Gastroesophageal sphincter (tissue), 4 donors: Measurements from ENCODE around the gene NTMT1. TPM values are rescaled to one million over a fixed set of nuclear protein-coding genes. Genes with fewer than 3 reads are reported as not detected.
A peak's percentile ranks its signal among the peaks of the same experiment; 100 is the strongest.

Source experiments
- ATAC-seq: fragments of 150-250 bp; one replicate; pipeline ENCODE4 v1.9.1; 2016; ENCODE audit warnings: mild to moderate bottlenecking, moderate library complexity
- H3K27ac ChIP-seq, 4 donors: fragments of 200-600 bp; sonication (generic) in 3 of 4; 1 replicate in 3 of 4; 2 replicates in 1 of 4; pipeline ENCODE4 v1.5.1; 2016 to 2019
- H3K27me3 ChIP-seq: fragments of 200-600 bp; sonication (generic); one replicate; pipeline ENCODE4 v1.5.1; 2019
- H3K36me3 ChIP-seq, 2 donors: fragments of 200-600 bp; sonication (generic); one replicate each; pipeline ENCODE4 v1.5.1; 2019; ENCODE audit warnings: control low read depth in 1 of 2
- H3K4me1 ChIP-seq, 3 donors: fragments of 200-600 bp; sonication (generic); 1 replicate in 2 of 3; 2 replicates in 1 of 3; pipeline ENCODE4 v1.5.1; 2016 to 2019; ENCODE audit warnings: control low read depth in 2 of 3
- H3K4me3 ChIP-seq, 2 donors: fragments of 200-600 bp; sonication (generic); one replicate each; pipeline ENCODE4 v1.5.1; 2019; ENCODE audit warnings: mild to moderate bottlenecking in 1 of 2, moderate library complexity in 1 of 2
- H3K9me3 ChIP-seq, 3 donors: fragments of 200-600 bp; sonication (generic); one replicate each; pipeline ENCODE4 v1.5.1; 2017 to 2019; ENCODE audit warnings: control low read depth in 2 of 3
- CTCF ChIP-seq, 4 experiments: fragments of 200-600 bp in 2 of 4; fragments of 450-650 bp in 2 of 4; sonication (generic) in 1 of 4; IDR thresholded peaks; one replicate each; pipeline ENCODE4 v1.5.1; 2017 to 2019; ENCODE audit warnings: antibody characterized with exemption in 4 of 4, mild to moderate bottlenecking in 2 of 4, moderate library complexity in 2 of 4
- EP300 ChIP-seq: sonication (generic); formaldehyde crosslinking; IDR thresholded peaks from one replicate; pipeline ENCODE4 v1.6.1; 2017; ENCODE audit warnings: antibody characterized with exemption, mild to moderate bottlenecking
- POLR2A ChIP-seq, 2 donors: fragments of 450-650 bp; IDR thresholded peaks; one replicate each; pipeline ENCODE4 v1.6.1; 2017; ENCODE audit warnings: antibody characterized with exemption in 2 of 2, mild to moderate bottlenecking in 2 of 2, moderate library complexity in 1 of 2
- POLR2AphosphoS5 ChIP-seq: sonication (generic); formaldehyde crosslinking; IDR thresholded peaks from one replicate; pipeline ENCODE4 v1.6.1; 2017; ENCODE audit warnings: antibody characterized with exemption
- WGBS, 2 donors: methylation state at CpG; one replicate each; pipeline ENCODE4 v1.1.5; 2018; ENCODE audit warnings: low coverage in 1 of 2; 5-methylcytosine and 5-hydroxymethylcytosine counted together
- total RNA-seq, 4 donors: library from RNA; depleted of rRNA; stranded (reverse); fragments of >200 nt; gene quantifications; one replicate each; pipeline ENCODE4 v1.1.0, GENCODE V29; 2016

NTMT1 gene
- total RNA-seq, 4 donors from 2014 or later = 12.8 to 24.0 (median 21.8) TPM

- H3K9me3 ChIP-seq = no peaks in the 10 kb centered on the region
- no peak for ATAC-seq
- H3K4me3 ChIP-seq = no peak overlapping the region
- whole genome bisulfite sequencing, 2 donors = no CpG with 5 or more reads among the region's 12 CpGs
- H3K36me3 ChIP-seq = peaks cover 0 to 48% of the 10 kb centered on the region in 2 donors
- no peaks in the 10 kb centered on the region for H3K27me3 ChIP-seq
- TF ChIP-seq CTCF (IDR thresholded peaks at IDR 0.05) = no peak
- no peak for TF ChIP-seq POLR2AphosphoS5
- TF ChIP-seq EP300 = no peak
- TF ChIP-seq POLR2A (IDR thresholded peaks at IDR 0.05) = no peak
- peak overlapping the region in 2 of 4 donors; percentile 90 to 91 for H3K27ac ChIP-seq
- H3K4me1 ChIP-seq = peaks cover 3 to 42% (median 20%) of the 10 kb centered on the region in 3 donors
Observed at GRCh38 chr9:129639756-129640085, 13.8 kb downstream of the NTMT1 start.

- ATAC-seq = no peak
- H3K27ac ChIP-seq = peak overlapping the region in 2 of 4 donors; percentile 90 to 91
- 0 to 16% methylated on average over 1 to 4 of the region's 25 CpGs for WGBS, 2 donors
Observed at GRCh38 chr9:129640086-129640870, 14.3 kb downstream of the NTMT1 start.

GRCh38 chr9:129640871-129641749 is 15.1 kb downstream of the NTMT1 start:
- Histone ChIP-seq H3K27me3 (no peaks in the 10 kb centered on the region), H3K27ac (peak overlapping the region; percentile 44 to 91 (median 90)), H3K4me3 (peak overlapping the region; percentile 61 to 76), H3K36me3 (peaks cover 0 to 34% of the 10 kb centered on the region in 2 donors), H3K4me1 (peaks cover 3 to 42% (median 20%) of the 10 kb centered on the region in 3 donors), H3K9me3 (no peaks in the 10 kb centered on the region)
- ATAC-seq = no peak
- WGBS, 2 donors = 16 to 40% methylated on average over 1 to 10 of the region's 44 CpGs
- TF ChIP-seq POLR2A (IDR thresholded peaks at IDR 0.05) (no peak), CTCF (IDR thresholded peaks at IDR 0.05) (no peak), EP300 (no peak), POLR2AphosphoS5 (no peak)

More at GRCh38 chr9:129640086-129640870, 14.3 kb downstream of the NTMT1 start:
- Histone ChIP-seq H3K4me1 (peaks cover 3 to 42% (median 20%) of the 10 kb centered on the region in 3 donors), H3K36me3 (peaks cover 0 to 42% of the 10 kb centered on the region in 2 donors), H3K4me3 (peak overlapping the region in 1 of 2 donors; percentile 76), H3K27me3 (no peaks in the 10 kb centered on the region), H3K9me3 (no peaks in the 10 kb centered on the region)
- TF ChIP-seq POLR2AphosphoS5 (peak; percentile 88), CTCF (IDR thresholded peaks at IDR 0.05) (no peak)

GRCh38 chr9:129641750-129642585 is 16.0 kb downstream of the NTMT1 start, which contains the start of gene ASB6:
ASB6 (minus strand) TSS chr9:129642151; CDS start chr9:129641999, 152 bp downstream.
- peak in 3 of 4 experiments; percentile 100 for TF ChIP-seq CTCF (IDR thresholded peaks at IDR 0.05)
- peak; percentile 78 to 80 for TF ChIP-seq POLR2A (IDR thresholded peaks at IDR 0.05)
- TF ChIP-seq POLR2AphosphoS5 = peak; percentile 93
- TF ChIP-seq EP300 = no peak
- peak within 1 kb of the TSS; percentile 61 to 76 for H3K4me3 ChIP-seq
- H3K9me3 ChIP-seq = no peaks in the 10 kb centered on the region
- H3K4me1 ChIP-seq = peaks cover 3 to 40% (median 20%) of the 10 kb centered on the region in 3 donors
- H3K27ac ChIP-seq = peak within 1 kb of the TSS; percentile 63 to 91 (median 90)
- H3K27me3 ChIP-seq = no peaks in the 10 kb centered on the region
- no CpG with 5 or more reads among the region's 93 CpGs for WGBS, 2 donors
- H3K36me3 ChIP-seq = peaks cover 0 to 25% of the 10 kb centered on the region in 2 donors
- ATAC-seq = peak; percentile 98
